ENCODE measurements around the gene CCDC74B.
"Not testable (repeated sequence)": the region's sequence is repeated elsewhere in the genome, so short reads cannot be mapped to it uniquely, and the experiment has no call there.

DNA sequence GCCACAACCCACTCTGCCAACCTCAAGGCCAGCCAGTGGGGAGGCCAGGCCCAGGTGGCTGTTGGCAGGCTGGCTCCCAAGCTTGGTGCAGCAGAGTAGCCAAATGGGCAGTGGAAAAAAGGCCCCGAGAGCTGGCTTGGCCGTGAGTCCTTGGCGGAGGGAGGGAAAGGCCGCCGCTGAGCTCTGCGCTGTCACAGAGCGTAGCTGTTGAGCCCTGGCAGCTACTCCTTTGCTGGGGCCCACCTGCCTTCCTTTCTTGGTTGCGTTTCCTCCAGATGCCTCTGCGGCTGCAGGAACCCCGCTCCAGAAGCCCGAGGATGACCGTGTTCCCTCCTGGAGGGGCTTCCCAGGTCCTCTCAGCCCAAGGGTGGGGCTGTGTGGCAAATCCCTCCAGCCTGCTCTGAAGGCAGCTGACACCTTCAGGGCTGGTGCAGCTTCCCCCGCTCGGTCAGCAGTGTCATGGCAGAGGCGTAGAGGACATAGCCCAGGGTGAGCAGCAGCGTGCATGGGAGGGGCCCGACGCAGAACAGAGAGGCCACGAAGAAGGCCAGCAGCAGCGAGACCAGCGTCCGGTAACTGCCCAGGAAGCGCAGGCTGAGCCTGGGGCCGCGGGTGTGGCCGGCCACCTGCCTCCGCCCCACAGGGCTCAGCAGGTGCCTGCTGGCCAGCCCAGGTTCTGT, 7.4 kb upstream of the CCDC74B start:
- not testable (repeated sequence) for TF ChIP-seq CTCF, EP300, POLR2A (IDR thresholded peaks at IDR 0.05)
